ENCODE data around the gene NDST1. TPM values are rescaled to one million over a fixed set of nuclear protein-coding genes. Genes with fewer than 3 reads are reported as not detected.

The NDST1 gene
- total and polyA plus RNA-seq, 10 of the 15 experiments (the other 5 are each of a cell fraction or from before 2014, with no cell fraction given) = 0.20 to 53.5 (median 12.9) TPM

DNA sequence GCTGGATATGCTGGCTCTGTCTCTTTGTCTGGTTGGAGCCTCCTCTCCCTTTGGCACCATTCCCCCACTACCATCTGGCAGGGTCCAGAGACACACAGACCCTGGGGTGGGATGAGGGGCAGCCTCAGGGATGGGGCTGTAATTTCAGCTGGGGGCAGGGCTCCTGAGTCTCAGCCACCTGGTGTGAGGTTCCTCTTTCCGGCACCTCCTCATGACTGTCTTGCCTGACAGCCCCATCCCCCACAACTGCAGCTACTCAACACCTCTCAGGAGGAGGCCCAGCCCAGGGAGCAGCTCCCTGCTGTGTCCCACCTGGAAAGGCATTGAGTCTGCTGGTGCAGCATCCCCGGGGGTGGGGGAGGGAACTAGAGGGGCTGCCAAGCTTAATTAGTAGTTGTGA is 46.7 kb upstream of the NDST1 start (continued):
- TF ChIP-seq, protein P1, sequence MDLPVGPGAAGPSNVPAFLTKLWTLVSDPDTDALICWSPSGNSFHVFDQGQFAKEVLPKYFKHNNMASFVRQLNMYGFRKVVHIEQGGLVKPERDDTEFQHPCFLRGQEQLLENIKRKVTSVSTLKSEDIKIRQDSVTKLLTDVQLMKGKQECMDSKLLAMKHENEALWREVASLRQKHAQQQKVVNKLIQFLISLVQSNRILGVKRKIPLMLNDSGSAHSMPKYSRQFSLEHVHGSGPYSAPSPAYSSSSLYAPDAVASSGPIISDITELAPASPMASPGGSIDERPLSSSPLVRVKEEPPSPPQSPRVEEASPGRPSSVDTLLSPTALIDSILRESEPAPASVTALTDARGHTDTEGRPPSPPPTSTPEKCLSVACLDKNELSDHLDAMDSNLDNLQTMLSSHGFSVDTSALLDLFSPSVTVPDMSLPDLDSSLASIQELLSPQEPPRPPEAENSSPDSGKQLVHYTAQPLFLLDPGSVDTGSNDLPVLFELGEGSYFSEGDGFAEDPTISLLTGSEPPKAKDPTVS (IDR thresholded peaks at IDR 0.05; ENCODE audit: low read depth, low read length) = no peak
- TF ChIP-seq SIX5 (IDR thresholded peaks at IDR 0.05; ENCODE audit: low read depth, low read length, severe bottlenecking) (no peak), FOXK2 (IDR thresholded peaks at IDR 0.05) (no peak), TCF12 (IDR thresholded peaks at IDR 0.05; ENCODE audit: low read depth, low read length) (peak; percentile 97), JUND (IDR thresholded peaks at IDR 0.05; ENCODE audit: low read depth, low read length) (no peak), ZNF274 (IDR thresholded peaks at IDR 0.05; ENCODE audit: insufficient read depth, insufficient read length) (no peak), POU2F2 (IDR thresholded peaks at IDR 0.05; ENCODE audit: borderline replicate concordance, low read depth, low read length) (no peak), HDAC2 (IDR thresholded peaks at IDR 0.05) (no peak), BHLHE40 (IDR thresholded peaks at IDR 0.05; ENCODE audit: borderline replicate concordance in 1 of 2, low read depth in 2 of 2, low read length in 1 of 2) (no peak), PAX8 (IDR thresholded peaks at IDR 0.05) (no peak), BACH1 (IDR thresholded peaks at IDR 0.05; ENCODE audit: borderline replicate concordance) (no peak), SMARCA5 (IDR thresholded peaks at IDR 0.05) (peak; percentile 63; the same call in 1 of the 2 replicates), NFYA (IDR thresholded peaks at IDR 0.05; ENCODE audit: borderline replicate concordance, low read depth, low read length) (no peak), NFIC (IDR thresholded peaks at IDR 0.05; ENCODE audit: low read depth, low read length) (peak; percentile 41; the same call in 1 of the 2 replicates), YY1 (IDR thresholded peaks at IDR 0.05; ENCODE audit: low read depth, low read length) (no peak), DPF2 (IDR thresholded peaks at IDR 0.05) (peak; percentile 76), KAT2A (conservative IDR thresholded peaks at IDR 0.05; ENCODE audit: control insufficient read depth, low read depth, low read length) (no peak), SPI1 (IDR thresholded peaks at IDR 0.05; ENCODE audit: borderline replicate concordance, insufficient read depth, low read depth, low read length) (peak; percentile 66), ESRRA (IDR thresholded peaks at IDR 0.05; ENCODE audit: low read length) (no peak), ATF7 (IDR thresholded peaks at IDR 0.05; ENCODE audit: low read depth) (no peak; the same call in none of the 2 replicates), SUPT20H (IDR thresholded peaks at IDR 0.05; ENCODE audit: borderline replicate concordance, control insufficient read depth, low read depth, low read length) (no peak), FOS (IDR thresholded peaks at IDR 0.05; ENCODE audit: borderline replicate concordance, extremely low read depth, insufficient read length) (no peak)
- TF ChIP-seq, protein P2, sequence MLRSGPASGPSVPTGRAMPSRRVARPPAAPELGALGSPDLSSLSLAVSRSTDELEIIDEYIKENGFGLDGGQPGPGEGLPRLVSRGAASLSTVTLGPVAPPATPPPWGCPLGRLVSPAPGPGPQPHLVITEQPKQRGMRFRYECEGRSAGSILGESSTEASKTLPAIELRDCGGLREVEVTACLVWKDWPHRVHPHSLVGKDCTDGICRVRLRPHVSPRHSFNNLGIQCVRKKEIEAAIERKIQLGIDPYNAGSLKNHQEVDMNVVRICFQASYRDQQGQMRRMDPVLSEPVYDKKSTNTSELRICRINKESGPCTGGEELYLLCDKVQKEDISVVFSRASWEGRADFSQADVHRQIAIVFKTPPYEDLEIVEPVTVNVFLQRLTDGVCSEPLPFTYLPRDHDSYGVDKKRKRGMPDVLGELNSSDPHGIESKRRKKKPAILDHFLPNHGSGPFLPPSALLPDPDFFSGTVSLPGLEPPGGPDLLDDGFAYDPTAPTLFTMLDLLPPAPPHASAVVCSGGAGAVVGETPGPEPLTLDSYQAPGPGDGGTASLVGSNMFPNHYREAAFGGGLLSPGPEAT (IDR thresholded peaks at IDR 0.05; ENCODE audit: low read depth) = peak; percentile 40; the same call in 1 of the 2 replicates
- TF ChIP-seq, protein P3, sequence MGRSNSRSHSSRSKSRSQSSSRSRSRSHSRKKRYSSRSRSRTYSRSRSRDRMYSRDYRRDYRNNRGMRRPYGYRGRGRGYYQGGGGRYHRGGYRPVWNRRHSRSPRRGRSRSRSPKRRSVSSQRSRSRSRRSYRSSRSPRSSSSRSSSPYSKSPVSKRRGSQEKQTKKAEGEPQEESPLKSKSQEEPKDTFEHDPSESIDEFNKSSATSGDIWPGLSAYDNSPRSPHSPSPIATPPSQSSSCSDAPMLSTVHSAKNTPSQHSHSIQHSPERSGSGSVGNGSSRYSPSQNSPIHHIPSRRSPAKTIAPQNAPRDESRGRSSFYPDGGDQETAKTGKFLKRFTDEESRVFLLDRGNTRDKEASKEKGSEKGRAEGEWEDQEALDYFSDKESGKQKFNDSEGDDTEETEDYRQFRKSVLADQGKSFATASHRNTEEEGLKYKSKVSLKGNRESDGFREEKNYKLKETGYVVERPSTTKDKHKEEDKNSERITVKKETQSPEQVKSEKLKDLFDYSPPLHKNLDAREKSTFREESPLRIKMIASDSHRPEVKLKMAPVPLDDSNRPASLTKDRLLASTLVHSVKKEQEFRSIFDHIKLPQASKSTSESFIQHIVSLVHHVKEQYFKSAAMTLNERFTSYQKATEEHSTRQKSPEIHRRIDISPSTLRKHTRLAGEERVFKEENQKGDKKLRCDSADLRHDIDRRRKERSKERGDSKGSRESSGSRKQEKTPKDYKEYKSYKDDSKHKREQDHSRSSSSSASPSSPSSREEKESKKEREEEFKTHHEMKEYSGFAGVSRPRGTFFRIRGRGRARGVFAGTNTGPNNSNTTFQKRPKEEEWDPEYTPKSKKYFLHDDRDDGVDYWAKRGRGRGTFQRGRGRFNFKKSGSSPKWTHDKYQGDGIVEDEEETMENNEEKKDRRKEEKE (IDR thresholded peaks at IDR 0.05) = no peak
- TF ChIP-seq, protein P4, sequence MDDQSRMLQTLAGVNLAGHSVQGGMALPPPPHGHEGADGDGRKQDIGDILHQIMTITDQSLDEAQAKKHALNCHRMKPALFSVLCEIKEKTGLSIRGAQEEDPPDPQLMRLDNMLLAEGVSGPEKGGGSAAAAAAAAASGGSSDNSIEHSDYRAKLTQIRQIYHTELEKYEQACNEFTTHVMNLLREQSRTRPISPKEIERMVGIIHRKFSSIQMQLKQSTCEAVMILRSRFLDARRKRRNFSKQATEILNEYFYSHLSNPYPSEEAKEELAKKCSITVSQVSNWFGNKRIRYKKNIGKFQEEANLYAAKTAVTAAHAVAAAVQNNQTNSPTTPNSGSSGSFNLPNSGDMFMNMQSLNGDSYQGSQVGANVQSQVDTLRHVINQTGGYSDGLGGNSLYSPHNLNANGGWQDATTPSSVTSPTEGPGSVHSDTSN (IDR thresholded peaks at IDR 0.05; ENCODE audit: insufficient replicate concordance, low read depth, low read length) = peak; percentile 52

Data from GM12878 (cell line).